GM12865 (cell line): ENCODE results near the gene CFI.

ENCODE experiments used
- DNase-seq: peaks from one replicate; pipeline ENCODE4 v3.0.0; 2010; ENCODE audit warnings: low read depth
- H3K4me3 ChIP-seq: 2 replicates; pipeline ENCODE4 v1.5.1; 2011; ENCODE audit warnings: mild to moderate bottlenecking, low read depth, low read length, control low read depth
- TF ChIP-seq, protein P1 (sequence below): IDR thresholded peaks from 2 replicates; pipeline ENCODE4 v1.5.1; 2011; ENCODE audit warnings: low read length, control low read depth, low read depth, inconsistent platforms; ENCODE audit not compliant: insufficient read depth; ENCODE audit errors: missing control alignments

CFI gene

DNA sequence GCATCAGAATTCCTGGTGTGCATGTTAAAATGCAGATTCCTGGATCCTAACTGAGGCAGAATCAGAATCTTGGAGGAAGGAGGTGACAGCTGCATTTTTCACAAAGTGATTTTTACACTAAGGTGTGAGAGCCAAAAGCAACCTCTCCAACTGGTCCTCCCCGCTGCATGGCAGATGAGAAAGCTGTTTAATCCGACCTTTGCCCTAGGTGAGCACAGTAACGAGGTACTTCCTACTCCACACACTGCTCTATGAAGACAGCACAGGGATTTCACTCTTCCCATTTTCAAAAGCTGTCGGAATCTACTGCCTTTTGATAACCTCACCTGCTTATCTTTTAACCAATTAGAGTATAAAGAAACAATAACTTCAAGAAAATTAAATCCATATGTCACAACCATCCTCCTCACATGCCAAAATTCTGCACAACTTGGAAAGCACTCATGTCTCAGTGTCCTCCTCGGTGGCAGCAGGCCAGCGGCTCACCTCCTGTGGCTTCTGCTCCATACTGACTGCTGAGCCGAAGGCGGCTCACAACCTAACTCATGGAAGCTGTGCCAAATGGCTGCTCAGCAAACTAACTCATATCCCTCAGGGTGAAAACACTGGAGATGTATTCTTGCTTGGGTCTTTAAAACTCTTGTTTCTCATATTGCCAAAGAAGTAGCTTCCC lies 102.1 kb downstream of the CFI start:
- TF ChIP-seq, protein P1, sequence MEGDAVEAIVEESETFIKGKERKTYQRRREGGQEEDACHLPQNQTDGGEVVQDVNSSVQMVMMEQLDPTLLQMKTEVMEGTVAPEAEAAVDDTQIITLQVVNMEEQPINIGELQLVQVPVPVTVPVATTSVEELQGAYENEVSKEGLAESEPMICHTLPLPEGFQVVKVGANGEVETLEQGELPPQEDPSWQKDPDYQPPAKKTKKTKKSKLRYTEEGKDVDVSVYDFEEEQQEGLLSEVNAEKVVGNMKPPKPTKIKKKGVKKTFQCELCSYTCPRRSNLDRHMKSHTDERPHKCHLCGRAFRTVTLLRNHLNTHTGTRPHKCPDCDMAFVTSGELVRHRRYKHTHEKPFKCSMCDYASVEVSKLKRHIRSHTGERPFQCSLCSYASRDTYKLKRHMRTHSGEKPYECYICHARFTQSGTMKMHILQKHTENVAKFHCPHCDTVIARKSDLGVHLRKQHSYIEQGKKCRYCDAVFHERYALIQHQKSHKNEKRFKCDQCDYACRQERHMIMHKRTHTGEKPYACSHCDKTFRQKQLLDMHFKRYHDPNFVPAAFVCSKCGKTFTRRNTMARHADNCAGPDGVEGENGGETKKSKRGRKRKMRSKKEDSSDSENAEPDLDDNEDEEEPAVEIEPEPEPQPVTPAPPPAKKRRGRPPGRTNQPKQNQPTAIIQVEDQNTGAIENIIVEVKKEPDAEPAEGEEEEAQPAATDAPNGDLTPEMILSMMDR = no peak
- no peak for DNase-seq
- H3K4me3 ChIP-seq = no peak overlapping the region

DNA sequence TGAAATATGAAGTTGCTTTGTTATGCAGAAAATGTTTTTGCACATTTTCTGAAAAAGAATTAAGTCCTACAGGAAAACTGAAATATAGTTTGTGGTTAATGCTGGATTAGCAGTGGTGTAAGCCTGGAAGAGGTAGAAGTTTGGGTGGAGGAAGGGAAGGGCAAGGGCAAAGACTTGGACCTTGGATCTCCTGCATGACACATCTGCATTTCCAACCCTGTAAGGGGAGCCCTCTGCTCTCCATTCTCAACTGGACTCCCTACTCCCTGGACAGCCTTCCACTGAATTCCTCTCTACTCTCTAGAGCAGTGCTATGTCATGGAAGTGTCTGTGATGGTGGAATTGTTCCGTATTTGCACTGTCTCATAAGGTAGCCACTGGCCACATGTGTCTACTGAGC lies 103.1 kb downstream of the CFI start:
- TF ChIP-seq, protein P1 = no peak
- no peak overlapping the region for H3K4me3 ChIP-seq
- no peak for DNase-seq

DNA sequence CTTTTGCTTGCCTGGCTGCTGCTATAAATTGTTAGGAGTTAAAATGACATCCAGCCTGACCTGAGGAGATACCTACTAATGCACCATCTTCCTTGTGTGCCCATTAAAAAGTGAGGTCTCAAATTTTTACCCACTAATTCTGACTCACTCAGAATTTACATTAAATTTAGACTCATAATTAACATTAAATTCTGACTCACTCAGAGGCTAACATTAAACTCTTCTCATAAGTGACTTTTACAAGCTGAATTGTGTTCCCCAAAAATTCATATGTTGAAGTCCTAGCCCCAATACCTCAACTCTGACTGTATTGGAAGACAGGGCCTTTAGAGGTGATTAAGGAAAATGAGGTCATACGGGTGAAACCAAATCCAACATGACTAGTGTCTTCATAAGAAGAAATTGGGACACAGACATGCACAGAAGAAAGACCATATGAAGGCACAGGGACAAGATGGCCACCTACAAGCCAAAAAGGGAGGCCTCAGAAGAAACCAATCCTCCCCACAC lies 110.3 kb downstream of the CFI start:
- no peak overlapping the region for H3K4me3 ChIP-seq
- TF ChIP-seq, protein P1 = no peak
- DNase-seq = no peak
